Epithelial cell of proximal tubule (primary cell): ENCODE results near the gene SLC35B2. TPM values are rescaled to one million over a fixed set of nuclear protein-coding genes. Genes with fewer than 3 reads are reported as not detected.

Experiments used
- DNase-seq: peaks from one replicate; pipeline ENCODE4 v3.0.0-alpha.2; 2011; ENCODE audit warnings: low read depth
- H3K4me3 ChIP-seq: 2 replicates; pipeline ENCODE4 v1.5.1; 2011; ENCODE audit warnings: low read depth, mild to moderate bottlenecking, low read length
- total RNA-seq: library from RNA; depleted of rRNA; stranded (reverse); fragments of >200 nt; gene quantifications from 2 replicates; pipeline ENCODE4 v1.2.3, GENCODE V29; 2015
- TF ChIP-seq, protein P1 (sequence below): conservative IDR thresholded peaks from 2 replicates; pipeline ENCODE4 v1.5.1; 2012; ENCODE audit warnings: low read depth, mild to moderate bottlenecking, low read length

Gene SLC35B2
- total RNA-seq, 1 donor from 2014 or later, result 70.9 TPM

- DNase-seq, result no peak
- TF ChIP-seq, protein P1, sequence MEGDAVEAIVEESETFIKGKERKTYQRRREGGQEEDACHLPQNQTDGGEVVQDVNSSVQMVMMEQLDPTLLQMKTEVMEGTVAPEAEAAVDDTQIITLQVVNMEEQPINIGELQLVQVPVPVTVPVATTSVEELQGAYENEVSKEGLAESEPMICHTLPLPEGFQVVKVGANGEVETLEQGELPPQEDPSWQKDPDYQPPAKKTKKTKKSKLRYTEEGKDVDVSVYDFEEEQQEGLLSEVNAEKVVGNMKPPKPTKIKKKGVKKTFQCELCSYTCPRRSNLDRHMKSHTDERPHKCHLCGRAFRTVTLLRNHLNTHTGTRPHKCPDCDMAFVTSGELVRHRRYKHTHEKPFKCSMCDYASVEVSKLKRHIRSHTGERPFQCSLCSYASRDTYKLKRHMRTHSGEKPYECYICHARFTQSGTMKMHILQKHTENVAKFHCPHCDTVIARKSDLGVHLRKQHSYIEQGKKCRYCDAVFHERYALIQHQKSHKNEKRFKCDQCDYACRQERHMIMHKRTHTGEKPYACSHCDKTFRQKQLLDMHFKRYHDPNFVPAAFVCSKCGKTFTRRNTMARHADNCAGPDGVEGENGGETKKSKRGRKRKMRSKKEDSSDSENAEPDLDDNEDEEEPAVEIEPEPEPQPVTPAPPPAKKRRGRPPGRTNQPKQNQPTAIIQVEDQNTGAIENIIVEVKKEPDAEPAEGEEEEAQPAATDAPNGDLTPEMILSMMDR, result no peak
- H3K4me3 ChIP-seq, result no peak within 1 kb of the TSS
Observed at GRCh38 chr6:44216677-44217331, 40.5 kb downstream of the SLC35B2 start, which contains the start of gene MYMX. Gene MYMX (plus strand): TSS chr6:44216926. CDS start chr6:44217472, 546 bp downstream.

DNA sequence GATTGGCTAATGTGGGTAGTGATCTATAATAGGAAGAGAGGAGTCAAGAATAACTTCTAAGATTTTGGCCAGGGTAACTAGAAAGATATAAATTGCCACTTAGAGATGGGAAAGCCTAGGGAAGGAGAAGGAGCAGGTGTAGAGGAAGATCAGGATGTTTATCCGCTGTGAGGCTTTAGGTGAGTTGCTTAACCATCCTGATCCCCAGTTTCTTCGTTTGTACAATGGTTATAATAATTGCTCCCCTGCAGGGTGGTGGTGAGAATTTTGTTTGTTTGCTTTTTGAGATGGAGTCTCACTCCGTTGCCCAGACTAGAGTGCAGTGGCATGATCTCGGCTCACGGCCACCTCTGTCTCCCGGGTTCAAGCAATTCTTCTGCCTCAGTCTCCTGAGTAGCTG lies 43.0 kb downstream of the SLC35B2 start:
- DNase-seq, result no peak
- TF ChIP-seq, protein P1, result no peak
- H3K4me3 ChIP-seq, result no peak overlapping the region

GRCh38 chr6:44211284-44211683 lies 46.0 kb downstream of the SLC35B2 start:
- no peak for DNase-seq
- H3K4me3 ChIP-seq, result no peak overlapping the region
- TF ChIP-seq, protein P1, result no peak

- no peak for DNase-seq
- H3K4me3 ChIP-seq, result no peak overlapping the region
- TF ChIP-seq, protein P1, result no peak
Observed at GRCh38 chr6:44207966-44208365, 49.4 kb downstream of the SLC35B2 start.

Other genes starting within 250 kb of the SLC35B2 start
- gene MRPL14, start 130.1 kb downstream of the SLC35B2 start, total RNA-seq, result 95.5 and 167 TPM in 2 replicates
- gene TMEM63B, start 130.0 kb downstream of the SLC35B2 start, total RNA-seq, result 35.2 and 47.9 TPM in 2 replicates
- gene CAPN11, start 98.7 kb downstream of the SLC35B2 start, total RNA-seq, result not detected in 2 replicates
- gene MYMX, start 40.6 kb downstream of the SLC35B2 start, total RNA-seq, result not detected in 2 replicates
- gene SLC29A1, start 33.9 kb downstream of the SLC35B2 start, total RNA-seq, result 47.6 and 78.6 TPM in 2 replicates
- gene HSP90AB1, start 10.4 kb downstream of the SLC35B2 start, total RNA-seq, result 1,541 and 1,680 TPM in 2 replicates
- 61.6 and 131 TPM in 2 replicates for gene NFKBIE, start 8.0 kb upstream of the SLC35B2 start, total RNA-seq
- gene TMEM151B, start 12.9 kb upstream of the SLC35B2 start, total RNA-seq, result 0.07 TPM in 1 of 2 replicates, not detected in the other
- 10.4 and 17.6 TPM in 2 replicates for gene AARS2, start 55.8 kb upstream of the SLC35B2 start, total RNA-seq
- not detected in 2 replicates for gene SPATS1, start 85.1 kb upstream of the SLC35B2 start, total RNA-seq
- gene CDC5L, start 130.2 kb upstream of the SLC35B2 start, total RNA-seq, result 25.4 and 25.9 TPM in 2 replicates